ENCODE data around the gene INCENP.
A peak's percentile ranks its signal among the peaks of the same experiment; 100 is the strongest.

The INCENP gene

DNA sequence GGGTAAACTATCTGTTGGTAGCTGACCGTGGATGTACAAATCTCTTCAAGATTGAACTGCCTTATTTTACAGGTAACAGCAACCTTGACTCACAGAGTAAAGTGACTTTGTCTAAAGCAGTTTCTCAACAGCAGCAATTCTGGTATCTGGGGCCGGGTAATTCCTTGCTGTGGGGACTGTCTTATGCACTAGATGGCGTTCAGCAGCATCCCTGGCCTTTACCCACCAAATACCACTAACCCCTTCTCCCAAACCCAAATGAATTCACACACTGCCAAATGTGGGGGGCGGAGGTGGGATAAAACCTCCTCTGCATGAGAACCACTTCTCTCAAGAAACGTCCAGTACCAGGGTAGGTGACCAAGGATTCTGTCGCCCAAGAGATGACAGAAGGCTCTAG, 1.7 kb upstream of the INCENP start:
- H3K79me2 ChIP-seq (ENCODE audit: insufficient read depth, low read length), result peaks cover 30% of the 10 kb centered on the region
- no peak overlapping the region for H3K27ac ChIP-seq (ENCODE audit: low read depth, low read length, poor library complexity, severe bottlenecking)
- no peaks in the 10 kb centered on the region for H3K9me3 ChIP-seq (ENCODE audit: low read length)
- H3K36me3 ChIP-seq (ENCODE audit: insufficient read depth, low read length), result peaks cover 13% of the 10 kb centered on the region; the same call in 1 of the 2 replicates
- no peak overlapping the region for H3K4me2 ChIP-seq (ENCODE audit: low read length)
- TF ChIP-seq, protein P1, sequence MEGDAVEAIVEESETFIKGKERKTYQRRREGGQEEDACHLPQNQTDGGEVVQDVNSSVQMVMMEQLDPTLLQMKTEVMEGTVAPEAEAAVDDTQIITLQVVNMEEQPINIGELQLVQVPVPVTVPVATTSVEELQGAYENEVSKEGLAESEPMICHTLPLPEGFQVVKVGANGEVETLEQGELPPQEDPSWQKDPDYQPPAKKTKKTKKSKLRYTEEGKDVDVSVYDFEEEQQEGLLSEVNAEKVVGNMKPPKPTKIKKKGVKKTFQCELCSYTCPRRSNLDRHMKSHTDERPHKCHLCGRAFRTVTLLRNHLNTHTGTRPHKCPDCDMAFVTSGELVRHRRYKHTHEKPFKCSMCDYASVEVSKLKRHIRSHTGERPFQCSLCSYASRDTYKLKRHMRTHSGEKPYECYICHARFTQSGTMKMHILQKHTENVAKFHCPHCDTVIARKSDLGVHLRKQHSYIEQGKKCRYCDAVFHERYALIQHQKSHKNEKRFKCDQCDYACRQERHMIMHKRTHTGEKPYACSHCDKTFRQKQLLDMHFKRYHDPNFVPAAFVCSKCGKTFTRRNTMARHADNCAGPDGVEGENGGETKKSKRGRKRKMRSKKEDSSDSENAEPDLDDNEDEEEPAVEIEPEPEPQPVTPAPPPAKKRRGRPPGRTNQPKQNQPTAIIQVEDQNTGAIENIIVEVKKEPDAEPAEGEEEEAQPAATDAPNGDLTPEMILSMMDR (IDR thresholded peaks at IDR 0.05; ENCODE audit: low read length), result peak; percentile 49
- TF ChIP-seq EZH2 (IDR thresholded peaks at IDR 0.05; ENCODE audit: borderline replicate concordance, low read length), result no peak
- H3K4me1 ChIP-seq (ENCODE audit: insufficient read depth, low read length, severe bottlenecking), result peaks cover 19% of the 10 kb centered on the region
- no peaks in the 10 kb centered on the region for H4K20me1 ChIP-seq (ENCODE audit: insufficient read depth, low read length)
- no peak overlapping the region for H3K4me3 ChIP-seq (ENCODE audit: low read depth, low read length, poor library complexity, severe bottlenecking)
- no peak overlapping the region for H3K9ac ChIP-seq (ENCODE audit: low read length)
- H3K27me3 ChIP-seq (ENCODE audit: insufficient read depth, low read length), result no peaks in the 10 kb centered on the region; the same call in 1 of the 2 replicates
- no peaks in the 10 kb centered on the region for H3K9me2 ChIP-seq (ENCODE audit: low read depth, low read length)
- H3F3A ChIP-seq (ENCODE audit: insufficient read depth, low read length), result no peaks in the 10 kb centered on the region
- no peak overlapping the region for H2AFZ ChIP-seq (ENCODE audit: low read length)

GRCh38 chr11:62124186-62125113, 639 bp downstream of the INCENP start:
- Histone ChIP-seq H3K27ac (ENCODE audit: low read depth, low read length, poor library complexity, severe bottlenecking) (peak overlapping the region; percentile 78), H3K27me3 (ENCODE audit: insufficient read depth, low read length) (no peaks in the 10 kb centered on the region; the same call in 1 of the 2 replicates), H3K9me3 (ENCODE audit: low read length) (no peaks in the 10 kb centered on the region), H2AFZ (ENCODE audit: low read length) (no peak overlapping the region), H3K4me1 (ENCODE audit: insufficient read depth, low read length, severe bottlenecking) (peaks cover 19% of the 10 kb centered on the region), H3K4me2 (ENCODE audit: low read length) (peak overlapping the region; percentile 88), H3K4me3 (ENCODE audit: low read depth, low read length, poor library complexity, severe bottlenecking) (peak overlapping the region; percentile 97), H4K20me1 (ENCODE audit: insufficient read depth, low read length) (no peaks in the 10 kb centered on the region), H3K9ac (ENCODE audit: low read length) (peak overlapping the region; percentile 98), H3K79me2 (ENCODE audit: insufficient read depth, low read length) (peaks cover 38% of the 10 kb centered on the region), H3K9me2 (ENCODE audit: low read depth, low read length) (no peaks in the 10 kb centered on the region), H3K36me3 (ENCODE audit: insufficient read depth, low read length) (peaks cover 37% of the 10 kb centered on the region), H3F3A (ENCODE audit: insufficient read depth, low read length) (no peaks in the 10 kb centered on the region)
- no peak for TF ChIP-seq EZH2 (IDR thresholded peaks at IDR 0.05; ENCODE audit: borderline replicate concordance, low read length)
- TF ChIP-seq, protein P1 (IDR thresholded peaks at IDR 0.05; ENCODE audit: low read length), result no peak

DNA sequence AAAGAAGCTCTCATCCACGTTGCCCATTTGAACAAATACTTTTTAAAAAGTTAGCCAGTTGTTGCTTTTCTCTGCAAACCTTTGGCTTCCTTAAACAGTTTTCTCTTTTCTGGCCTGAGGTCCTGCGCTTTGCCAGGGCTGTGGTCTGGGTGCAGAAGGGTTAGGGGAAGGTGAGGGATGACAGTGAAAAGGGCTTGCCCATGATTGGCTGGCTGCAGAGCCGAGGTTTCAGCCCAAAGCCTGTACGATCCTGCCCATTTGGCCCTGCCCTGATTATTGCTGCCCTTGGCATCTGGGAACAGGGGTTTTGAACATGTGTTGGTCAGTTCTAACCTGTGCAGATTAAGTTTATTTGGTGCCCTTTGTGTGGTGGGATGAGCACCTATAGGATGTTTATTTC, 1.5 kb downstream of the INCENP start:
- peak overlapping the region; percentile 88 for H3K4me2 ChIP-seq (ENCODE audit: low read length)
- H3K27me3 ChIP-seq (ENCODE audit: insufficient read depth, low read length), result no peaks in the 10 kb centered on the region; the same call in 1 of the 2 replicates
- peaks cover 46% of the 10 kb centered on the region for H3K36me3 ChIP-seq (ENCODE audit: insufficient read depth, low read length)
- H3K9me2 ChIP-seq (ENCODE audit: low read depth, low read length), result no peaks in the 10 kb centered on the region
- H3K79me2 ChIP-seq (ENCODE audit: insufficient read depth, low read length), result peaks cover 38% of the 10 kb centered on the region
- peak overlapping the region; percentile 98 for H3K9ac ChIP-seq (ENCODE audit: low read length)
- H4K20me1 ChIP-seq (ENCODE audit: insufficient read depth, low read length), result no peaks in the 10 kb centered on the region
- TF ChIP-seq, protein P1 (IDR thresholded peaks at IDR 0.05; ENCODE audit: low read length), result no peak
- no peak for TF ChIP-seq EZH2 (IDR thresholded peaks at IDR 0.05; ENCODE audit: borderline replicate concordance, low read length)
- no peaks in the 10 kb centered on the region for H3F3A ChIP-seq (ENCODE audit: insufficient read depth, low read length)
- H3K27ac ChIP-seq (ENCODE audit: low read depth, low read length, poor library complexity, severe bottlenecking), result no peak overlapping the region
- H2AFZ ChIP-seq (ENCODE audit: low read length), result no peak overlapping the region
- no peaks in the 10 kb centered on the region for H3K9me3 ChIP-seq (ENCODE audit: low read length)
- peak overlapping the region; percentile 97 for H3K4me3 ChIP-seq (ENCODE audit: low read depth, low read length, poor library complexity, severe bottlenecking)
- peaks cover 19% of the 10 kb centered on the region for H3K4me1 ChIP-seq (ENCODE audit: insufficient read depth, low read length, severe bottlenecking)
